ENCODE data around the gene MCF2L2. TPM values are rescaled to one million over a fixed set of nuclear protein-coding genes. Genes with fewer than 3 reads are reported as not detected.

Gene MCF2L2
- total and polyA plus RNA-seq, 7 experiments from 2014 or later: 0.15 to 4.3 (median 0.47) TPM; not detected in 1

DNA sequence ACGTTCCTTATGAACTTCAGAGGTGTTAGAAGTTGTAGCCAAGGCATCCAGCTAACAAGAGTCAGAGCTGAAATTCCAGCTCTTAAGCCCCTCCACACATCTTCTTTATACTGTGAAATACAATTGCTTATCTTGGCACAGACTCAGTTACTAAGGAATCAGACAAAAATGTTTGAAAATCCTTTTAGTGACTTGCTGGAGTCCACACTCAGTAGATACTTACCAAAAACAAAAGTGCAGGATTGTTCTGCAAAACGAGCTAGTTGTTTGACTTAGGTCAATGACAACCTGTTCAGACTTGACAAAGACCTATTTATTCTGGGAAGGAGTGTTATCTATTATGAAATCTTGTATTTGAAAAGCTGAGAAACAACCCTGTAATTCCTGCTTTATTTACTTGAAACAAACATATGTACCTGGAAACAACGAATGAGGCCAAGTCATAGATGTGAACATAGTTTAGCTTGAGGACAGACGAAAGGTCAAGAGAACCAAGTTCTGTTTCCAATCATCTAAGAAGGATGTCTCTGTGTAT, 136.9 kb downstream of the MCF2L2 start:
- ChIA-PET POLR2A (no interaction called here), CTCF (no interaction called here)
- H3K4me3 ChIP-seq (ENCODE audit: low read length): no peak overlapping the region
- intact Hi-C loops (cut with micrococcal nuclease): no loop called here
- no peaks in the 10 kb centered on the region for H3K27me3 ChIP-seq (ENCODE audit: control insufficient read depth in 2 of 2, insufficient read depth in 2 of 2, low read length in 2 of 2)
- peaks cover 0 to 7% (median 0%) of the 10 kb centered on the region in 5 donors for H3K36me3 Mint-ChIP-seq
- H3K4me3 Mint-ChIP-seq: no peak overlapping the region
- H3K36me3 ChIP-seq (ENCODE audit: control insufficient read depth in 2 of 3, insufficient read depth in 3 of 3, low read length in 3 of 3): no peaks in the 10 kb centered on the region
- peaks cover 0 to 7% (median 4%) of the 10 kb centered on the region in 7 donors for H3K4me1 Mint-ChIP-seq
- no peaks in the 10 kb centered on the region for H3K27me3 Mint-ChIP-seq
- DNase-seq (no peak), ATAC-seq (no peak)
- peaks cover 0 to 1% of the 10 kb centered on the region in 2 donors for H3K4me1 ChIP-seq (ENCODE audit: control insufficient read depth in 2 of 2, insufficient read depth in 2 of 2, low read length in 2 of 2)
- no peak overlapping the region for H3K27ac ChIP-seq (ENCODE audit: low read depth, low read length)
- no peaks in the 10 kb centered on the region for H3K9me3 Mint-ChIP-seq
- no peak overlapping the region for H3K27ac Mint-ChIP-seq
- H3K9me3 ChIP-seq (ENCODE audit: control insufficient read depth in 2 of 3, low read length in 3 of 3): no peaks in the 10 kb centered on the region

DNA sequence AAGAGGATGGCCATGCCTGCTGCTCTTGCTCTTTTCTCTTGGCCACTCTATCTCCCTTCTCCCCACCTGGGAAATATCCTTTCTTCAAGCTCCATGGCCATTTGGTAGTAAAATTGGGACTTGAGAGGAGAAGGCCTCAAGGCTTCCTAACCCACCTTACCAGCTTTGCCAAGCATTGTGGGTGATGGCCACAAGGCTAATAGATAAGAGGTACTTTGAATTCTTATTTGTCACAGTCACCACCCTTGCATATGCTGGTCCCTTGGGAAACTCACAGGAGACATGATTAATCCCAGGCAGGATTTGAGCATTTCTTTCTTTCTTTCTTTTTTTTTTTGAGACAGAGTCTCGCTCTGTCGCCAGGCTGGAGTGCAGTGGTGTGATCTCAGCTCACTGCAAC, 138.2 kb downstream of the MCF2L2 start:
- ChIA-PET POLR2A (no interaction called here), CTCF (no interaction called here)
- H3K9me3 Mint-ChIP-seq: no peaks in the 10 kb centered on the region
- Histone ChIP-seq H3K4me1 (ENCODE audit: control insufficient read depth in 2 of 2, insufficient read depth in 2 of 2, low read length in 2 of 2) (peaks cover 11 to 12% of the 10 kb centered on the region in 2 donors), H3K36me3 (ENCODE audit: control insufficient read depth in 2 of 3, insufficient read depth in 3 of 3, low read length in 3 of 3) (no peaks in the 10 kb centered on the region), H3K9me3 (ENCODE audit: control insufficient read depth in 2 of 3, low read length in 3 of 3) (no peaks in the 10 kb centered on the region), H3K4me3 (ENCODE audit: low read length) (no peak overlapping the region), H3K27ac (ENCODE audit: low read depth, low read length) (no peak overlapping the region), H3K27me3 (ENCODE audit: control insufficient read depth in 2 of 2, insufficient read depth in 2 of 2, low read length in 2 of 2) (no peaks in the 10 kb centered on the region)
- no peak overlapping the region for H3K27ac Mint-ChIP-seq
- ATAC-seq (no peak), DNase-seq (no peak)
- no peak overlapping the region for H3K4me3 Mint-ChIP-seq
- no peaks in the 10 kb centered on the region for H3K27me3 Mint-ChIP-seq
- H3K36me3 Mint-ChIP-seq: peaks cover 0 to 7% (median 0%) of the 10 kb centered on the region in 5 donors
- H3K4me1 Mint-ChIP-seq: peaks cover 0 to 20% (median 14%) of the 10 kb centered on the region in 7 donors
- intact Hi-C loops (cut with micrococcal nuclease): no loop called here

DNA sequence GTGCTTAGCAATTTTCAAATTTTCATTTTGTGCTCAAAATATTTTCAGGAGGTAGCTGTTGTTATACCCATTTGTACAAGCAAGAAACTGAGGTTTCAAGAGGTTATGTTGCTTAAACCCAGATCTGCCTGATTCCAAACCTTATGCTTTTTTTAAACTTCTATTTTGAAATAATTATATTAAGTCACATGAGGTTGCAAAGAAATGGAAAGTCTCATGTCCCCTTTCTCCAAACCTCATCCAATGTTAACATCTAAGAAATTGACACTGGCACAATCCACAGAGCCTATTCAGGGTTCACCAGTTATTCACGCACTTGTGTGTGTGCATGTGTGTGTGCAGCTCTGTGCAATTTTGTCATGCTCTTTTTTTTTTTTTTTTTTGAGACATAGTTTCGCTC, 140.3 kb downstream of the MCF2L2 start:
- H3K4me1 Mint-ChIP-seq: peaks cover 0 to 30% (median 18%) of the 10 kb centered on the region in 7 donors
- CTCF ChIA-PET: no interaction called here

DNA sequence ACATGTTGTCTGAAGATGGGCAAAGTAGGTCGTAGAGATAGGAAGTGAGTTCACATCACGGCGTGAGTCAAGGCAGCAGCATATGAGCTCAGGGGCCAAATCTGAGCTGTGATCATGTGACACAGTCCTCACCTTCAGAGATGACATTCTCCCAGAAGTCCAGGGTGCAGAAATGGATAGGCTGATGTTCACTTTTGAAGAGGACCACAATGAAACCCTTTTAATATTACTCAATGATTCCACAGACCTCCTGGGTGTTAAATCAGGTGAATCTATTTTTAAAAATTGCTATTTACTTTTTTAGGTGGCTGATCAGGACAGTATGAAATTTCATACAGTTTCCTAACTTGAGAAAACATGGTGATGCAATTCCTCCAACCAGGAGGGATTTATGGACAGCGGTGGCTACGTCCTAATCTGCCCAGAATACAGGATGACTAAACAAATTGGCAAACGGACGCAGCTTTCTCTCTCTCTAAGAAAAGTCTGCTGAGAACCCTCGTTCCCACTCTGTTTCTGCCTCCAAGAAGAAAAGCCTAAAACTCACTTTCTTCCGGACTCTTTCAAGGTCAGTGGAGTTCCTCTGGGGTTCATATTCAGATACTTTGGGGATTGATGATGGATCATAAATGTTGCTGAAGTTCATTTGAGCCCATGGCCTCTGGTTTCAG, 141.0 kb downstream of the MCF2L2 start:
- Histone ChIP-seq H3K36me3 (ENCODE audit: control insufficient read depth in 2 of 3, insufficient read depth in 3 of 3, low read length in 3 of 3) (no peaks in the 10 kb centered on the region), H3K9me3 (ENCODE audit: control insufficient read depth in 2 of 3, low read length in 3 of 3) (no peaks in the 10 kb centered on the region), H3K27me3 (ENCODE audit: control insufficient read depth in 2 of 2, insufficient read depth in 2 of 2, low read length in 2 of 2) (no peaks in the 10 kb centered on the region), H3K4me1 (ENCODE audit: control insufficient read depth in 2 of 2, insufficient read depth in 2 of 2, low read length in 2 of 2) (peaks cover 14 to 19% of the 10 kb centered on the region in 2 donors), H3K27ac (ENCODE audit: low read depth, low read length) (no peak overlapping the region), H3K4me3 (ENCODE audit: low read length) (no peak overlapping the region)
- ChIA-PET CTCF (interaction anchor here (1.1 kb wide), 1 partner anchor 93 kb away, joined by 3 read pairs; no protein-coding TSS in a partner anchor), POLR2A (no interaction called here)
- DNase-seq (no peak), ATAC-seq (no peak)
- Mint-ChIP-seq H3K4me3 (no peak overlapping the region), H3K27me3 (no peaks in the 10 kb centered on the region), H3K27ac (peak overlapping the region in 8 of 9 donors; percentile 11 to 92 (median 80)), H3K36me3 (peaks cover 0 to 7% (median 0%) of the 10 kb centered on the region in 5 donors), H3K9me3 (no peaks in the 10 kb centered on the region), H3K4me1 (peaks cover 0 to 30% (median 18%) of the 10 kb centered on the region in 7 donors)
- intact Hi-C loops (cut with micrococcal nuclease): loop anchor here (5.0 to 10.0 kb wide), 3 partner anchors 35 to 495 kb away; partner anchors contain the start of genes ATP11B (in 1 of the 2), B3GNT5 (in 1 of the 2) and KLHL6 (in 1 of the 2)

More for the DNA sequence above, 140.3 kb downstream of the MCF2L2 start:
- DNase-seq: no peak
- Histone ChIP-seq H3K27ac (ENCODE audit: low read depth, low read length) (no peak overlapping the region), H3K36me3 (ENCODE audit: control insufficient read depth in 2 of 3, insufficient read depth in 3 of 3, low read length in 3 of 3) (no peaks in the 10 kb centered on the region), H3K4me3 (ENCODE audit: low read length) (no peak overlapping the region), H3K4me1 (ENCODE audit: control insufficient read depth in 2 of 2, insufficient read depth in 2 of 2, low read length in 2 of 2) (peaks cover 14 to 19% of the 10 kb centered on the region in 2 donors), H3K27me3 (ENCODE audit: control insufficient read depth in 2 of 2, insufficient read depth in 2 of 2, low read length in 2 of 2) (no peaks in the 10 kb centered on the region), H3K9me3 (ENCODE audit: control insufficient read depth in 2 of 3, low read length in 3 of 3) (no peaks in the 10 kb centered on the region)
- POLR2A ChIA-PET: interaction anchor here (0.6 kb wide), 1 partner anchor 30 kb away, joined by 3 read pairs; no protein-coding TSS in a partner anchor
- no peaks in the 10 kb centered on the region for H3K27me3 Mint-ChIP-seq
- no peak for ATAC-seq
- no peak overlapping the region for H3K27ac Mint-ChIP-seq
- peaks cover 0 to 7% (median 0%) of the 10 kb centered on the region in 5 donors for H3K36me3 Mint-ChIP-seq
- intact Hi-C loops (cut with micrococcal nuclease): loop anchor here (5.0 to 10.0 kb wide), 3 partner anchors 36 to 496 kb away; partner anchors contain the start of genes ATP11B (in 1 of the 2), B3GNT5 (in 1 of the 2) and KLHL6 (in 1 of the 2)
- H3K4me3 Mint-ChIP-seq: no peak overlapping the region
- no peaks in the 10 kb centered on the region for H3K9me3 Mint-ChIP-seq

DNA sequence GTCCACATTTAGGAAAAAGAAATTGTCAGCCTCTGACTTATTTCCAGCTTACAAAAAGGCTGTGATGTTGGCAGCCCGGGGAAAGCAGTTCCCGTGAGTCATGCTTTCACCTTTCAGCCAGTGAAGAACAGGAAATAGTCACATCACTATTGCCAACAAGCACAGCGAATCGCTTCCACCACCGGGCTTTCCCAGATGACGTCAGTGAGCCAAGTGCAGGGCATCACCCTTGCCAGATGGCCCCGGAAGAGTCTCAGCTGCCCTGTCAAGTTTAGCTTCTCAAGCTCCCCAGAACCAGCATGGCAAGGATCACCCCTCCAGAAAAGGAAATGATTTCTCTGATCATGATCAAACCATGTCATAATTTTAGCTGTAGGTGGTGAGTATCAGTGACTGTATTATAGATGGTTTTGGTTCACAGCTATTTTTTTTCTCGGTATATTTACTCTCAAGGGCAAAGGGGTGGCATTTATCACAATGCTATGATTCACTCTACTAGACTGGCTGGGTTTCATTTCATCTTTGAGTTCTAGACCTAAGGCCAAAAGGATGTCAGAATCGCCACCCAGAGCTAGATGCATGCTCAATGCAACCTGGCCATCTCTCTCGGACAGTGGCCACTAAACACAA, 142.5 kb downstream of the MCF2L2 start:
- intact Hi-C loops (cut with micrococcal nuclease): loop anchor here (1.0 to 10.0 kb wide), 6 partner anchors 15 to 494 kb away; partner anchors contain the start of genes B3GNT5 (in 2 of the 2), ATP11B (in 1 of the 2) and KLHL6 (in 1 of the 2)
- Mint-ChIP-seq H3K9me3 (no peaks in the 10 kb centered on the region), H3K27me3 (no peaks in the 10 kb centered on the region)

DNA sequence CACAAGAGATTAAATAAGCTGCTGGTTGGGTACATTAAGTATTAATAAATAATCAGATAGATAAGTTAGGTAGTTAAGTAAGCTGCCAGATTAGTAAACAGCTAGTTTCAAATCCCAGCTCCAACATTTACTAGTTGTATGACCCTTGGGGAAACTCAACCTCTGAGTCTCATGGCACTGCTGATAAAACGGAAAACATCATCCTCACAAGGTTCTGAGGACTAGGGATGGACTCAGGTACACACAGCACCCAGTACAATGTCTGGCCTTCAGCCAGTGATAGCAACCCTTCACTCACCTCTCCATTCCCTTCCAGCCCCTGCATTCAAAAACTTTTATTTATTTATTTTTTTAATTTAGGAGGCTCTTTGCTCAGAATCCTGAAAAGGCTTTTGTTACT, 143.1 kb downstream of the MCF2L2 start:
- Mint-ChIP-seq H3K4me3 (peak overlapping the region in 8 of 10 donors; percentile 37 to 73 (median 66)), H3K36me3 (no peaks in the 10 kb centered on the region), H3K4me1 (peaks cover 0 to 30% (median 18%) of the 10 kb centered on the region in 7 donors), H3K27ac (peak overlapping the region in 8 of 9 donors; percentile 73 to 93 (median 88)), H3K27me3 (no peaks in the 10 kb centered on the region), H3K9me3 (no peaks in the 10 kb centered on the region)
- ChIA-PET POLR2A (no interaction called here), CTCF (no interaction called here)
- Histone ChIP-seq H3K27ac (ENCODE audit: low read depth, low read length) (peak overlapping the region; percentile 10), H3K9me3 (ENCODE audit: control insufficient read depth in 2 of 3, low read length in 3 of 3) (no peaks in the 10 kb centered on the region), H3K4me1 (ENCODE audit: control insufficient read depth in 2 of 2, insufficient read depth in 2 of 2, low read length in 2 of 2) (peaks cover 14 to 19% of the 10 kb centered on the region in 2 donors), H3K36me3 (ENCODE audit: control insufficient read depth in 2 of 3, insufficient read depth in 3 of 3, low read length in 3 of 3) (no peaks in the 10 kb centered on the region), H3K27me3 (ENCODE audit: control insufficient read depth in 2 of 2, insufficient read depth in 2 of 2, low read length in 2 of 2) (no peaks in the 10 kb centered on the region), H3K4me3 (ENCODE audit: low read length) (no peak overlapping the region)
- intact Hi-C loops (cut with micrococcal nuclease): loop anchor here (1.0 to 10.0 kb wide), 6 partner anchors 15 to 493 kb away; partner anchors contain the start of genes B3GNT5 (in 2 of the 2), ATP11B (in 1 of the 2) and KLHL6 (in 1 of the 2)
- DNase-seq (no peak), ATAC-seq (no peak)

More for the DNA sequence above, 142.5 kb downstream of the MCF2L2 start:
- Histone ChIP-seq H3K9me3 (ENCODE audit: control insufficient read depth in 2 of 3, low read length in 3 of 3) (no peaks in the 10 kb centered on the region), H3K4me3 (ENCODE audit: low read length) (no peak overlapping the region), H3K27me3 (ENCODE audit: control insufficient read depth in 2 of 2, insufficient read depth in 2 of 2, low read length in 2 of 2) (no peaks in the 10 kb centered on the region), H3K4me1 (ENCODE audit: control insufficient read depth in 2 of 2, insufficient read depth in 2 of 2, low read length in 2 of 2) (peaks cover 14 to 19% of the 10 kb centered on the region in 2 donors), H3K27ac (ENCODE audit: low read depth, low read length) (peak overlapping the region; percentile 44), H3K36me3 (ENCODE audit: control insufficient read depth in 2 of 3, insufficient read depth in 3 of 3, low read length in 3 of 3) (no peaks in the 10 kb centered on the region)
- H3K27ac Mint-ChIP-seq: peak overlapping the region; percentile 73 to 93 (median 86)
- DNase-seq (peak; percentile 60 to 96 (median 83)), ATAC-seq (peak; percentile 97)
- peaks cover 0 to 2% (median 0%) of the 10 kb centered on the region in 5 donors for H3K36me3 Mint-ChIP-seq
- peak overlapping the region in 9 of 10 donors; percentile 47 to 81 (median 68) for H3K4me3 Mint-ChIP-seq
- peaks cover 0 to 30% (median 18%) of the 10 kb centered on the region in 7 donors for H3K4me1 Mint-ChIP-seq
- ChIA-PET CTCF (interaction anchor here (0.6 to 1.1 kb wide), 3 partner anchors 9 to 95 kb away, joined by 3 read pairs; no protein-coding TSS in a partner anchor), POLR2A (no interaction called here)
